NCI-H2107 (cell line): ENCODE measurements around the gene BDP1.
"Not testable (repeated sequence)": the region's sequence is repeated elsewhere in the genome, so short reads cannot be mapped to it uniquely, and the experiment has no call there.

Experiments used
- DNase-seq: peaks from one replicate; lab custom pipeline; 2025; lab: John Stamatoyannopoulos, UW

The BDP1 gene

GRCh38 chr5:71455427-71456361, at the start of gene BDP1:
Gene BDP1 (plus strand): TSS chr5:71455651. CDS start chr5:71455878, 227 bp downstream.
- peak; percentile 69 for DNase-seq

- DNase-seq: not testable (repeated sequence)
Measured at GRCh38 chr5:71410088-71410487, 45.4 kb upstream of the BDP1 start.

GRCh38 chr5:71415626-71416025, 39.8 kb upstream of the BDP1 start:
- not testable (repeated sequence) for DNase-seq

GRCh38 chr5:71418026-71418425, 37.4 kb upstream of the BDP1 start:
- DNase-seq: not testable (repeated sequence)

GRCh38 chr5:71421278-71421677, 34.2 kb upstream of the BDP1 start:
- DNase-seq: not testable (repeated sequence)

- DNase-seq: not testable (repeated sequence)
Measured at GRCh38 chr5:71423896-71424295, 31.6 kb upstream of the BDP1 start.

GRCh38 chr5:71426686-71427474, 28.6 kb upstream of the BDP1 start:
- DNase-seq: not testable (repeated sequence)

GRCh38 chr5:71432410-71432809, 23.0 kb upstream of the BDP1 start:
- DNase-seq: not testable (repeated sequence)

- DNase-seq: not testable (repeated sequence)
Measured at GRCh38 chr5:71434825-71435224, 20.6 kb upstream of the BDP1 start.

GRCh38 chr5:71441564-71441963, 13.9 kb upstream of the BDP1 start:
- not testable (repeated sequence) for DNase-seq

GRCh38 chr5:71443891-71444290, 11.6 kb upstream of the BDP1 start:
- not testable (repeated sequence) for DNase-seq

GRCh38 chr5:71445015-71445414, 10.4 kb upstream of the BDP1 start:
- not testable (repeated sequence) for DNase-seq

- DNase-seq: not testable (repeated sequence)
Measured at GRCh38 chr5:71445523-71446152, 9.8 kb upstream of the BDP1 start.

GRCh38 chr5:71446540-71447216, 8.8 kb upstream of the BDP1 start:
- DNase-seq: not testable (repeated sequence)

GRCh38 chr5:71447218-71447808, 8.1 kb upstream of the BDP1 start:
- peak; percentile 14 for DNase-seq

- DNase-seq: no peak
Measured at GRCh38 chr5:71452876-71453275, 2.6 kb upstream of the BDP1 start.

- DNase-seq: no peak
Measured at GRCh38 chr5:71454913-71455312, 538 bp upstream of the BDP1 start.

- no peak for DNase-seq
Measured at GRCh38 chr5:71456362-71456743, 902 bp downstream of the BDP1 start.

- DNase-seq: no peak
Measured at GRCh38 chr5:71457106-71457505, 1.7 kb downstream of the BDP1 start.

- DNase-seq: no peak
Measured at GRCh38 chr5:71460693-71461092, 5.2 kb downstream of the BDP1 start.

GRCh38 chr5:71461360-71461759, 5.9 kb downstream of the BDP1 start:
- DNase-seq: no peak
